GM21528 (cell line): ENCODE measurements around the gene MVD.

ENCODE experiments used
- ATAC-seq: cut with Tn5 transposase; IDR thresholded peaks from one replicate; pipeline ENCODE4 v1.9.1; 2021; ENCODE audit warnings: mild to moderate bottlenecking, moderate library complexity; ENCODE audit not compliant: unreplicated experiment, low FRiP score

The MVD gene, protein sequence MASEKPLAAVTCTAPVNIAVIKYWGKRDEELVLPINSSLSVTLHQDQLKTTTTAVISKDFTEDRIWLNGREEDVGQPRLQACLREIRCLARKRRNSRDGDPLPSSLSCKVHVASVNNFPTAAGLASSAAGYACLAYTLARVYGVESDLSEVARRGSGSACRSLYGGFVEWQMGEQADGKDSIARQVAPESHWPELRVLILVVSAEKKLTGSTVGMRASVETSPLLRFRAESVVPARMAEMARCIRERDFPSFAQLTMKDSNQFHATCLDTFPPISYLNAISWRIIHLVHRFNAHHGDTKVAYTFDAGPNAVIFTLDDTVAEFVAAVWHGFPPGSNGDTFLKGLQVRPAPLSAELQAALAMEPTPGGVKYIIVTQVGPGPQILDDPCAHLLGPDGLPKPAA

DNA sequence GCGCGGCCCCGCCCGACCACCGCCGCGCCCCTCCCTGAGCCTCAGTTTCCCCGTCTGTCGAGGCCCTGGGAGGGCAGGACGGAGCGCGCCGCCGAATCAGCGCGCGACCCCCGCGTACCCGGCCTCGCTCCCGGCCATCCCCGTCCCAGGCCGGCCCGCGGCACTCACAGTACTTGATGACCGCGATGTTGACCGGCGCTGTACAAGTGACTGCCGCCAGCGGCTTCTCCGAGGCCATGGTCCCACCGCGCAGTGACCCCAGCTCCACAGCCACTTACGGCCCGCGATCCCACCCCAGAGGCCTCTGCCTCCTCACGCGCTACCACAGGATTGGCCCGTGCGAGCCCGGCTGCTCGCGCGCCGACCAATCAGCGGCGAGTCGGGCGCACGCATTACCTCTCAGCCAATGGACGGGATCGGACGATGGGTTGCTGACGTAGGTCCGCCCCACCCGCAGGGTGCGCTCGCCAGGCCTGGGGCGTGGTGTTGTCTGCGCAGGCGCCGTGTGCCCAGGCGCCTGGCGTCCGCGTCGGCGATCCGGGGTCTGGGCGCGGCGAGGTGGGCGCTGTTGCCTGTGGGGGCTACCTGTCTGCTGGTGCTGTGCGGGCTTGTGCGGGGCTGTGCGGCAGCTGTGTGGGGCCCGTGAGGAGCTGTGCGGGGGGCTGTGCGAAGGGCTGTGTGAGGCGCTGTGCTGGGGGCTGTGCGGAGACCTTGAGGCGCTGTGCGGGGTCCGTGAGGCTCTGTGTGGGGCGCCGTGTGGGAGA, at the start of gene MVD:
Gene MVD (minus strand): TSS at position 249 of the 764 bp plus-strand sequence. CDS start 11 bp downstream, at position 238.
- peak; percentile 92 for ATAC-seq

DNA sequence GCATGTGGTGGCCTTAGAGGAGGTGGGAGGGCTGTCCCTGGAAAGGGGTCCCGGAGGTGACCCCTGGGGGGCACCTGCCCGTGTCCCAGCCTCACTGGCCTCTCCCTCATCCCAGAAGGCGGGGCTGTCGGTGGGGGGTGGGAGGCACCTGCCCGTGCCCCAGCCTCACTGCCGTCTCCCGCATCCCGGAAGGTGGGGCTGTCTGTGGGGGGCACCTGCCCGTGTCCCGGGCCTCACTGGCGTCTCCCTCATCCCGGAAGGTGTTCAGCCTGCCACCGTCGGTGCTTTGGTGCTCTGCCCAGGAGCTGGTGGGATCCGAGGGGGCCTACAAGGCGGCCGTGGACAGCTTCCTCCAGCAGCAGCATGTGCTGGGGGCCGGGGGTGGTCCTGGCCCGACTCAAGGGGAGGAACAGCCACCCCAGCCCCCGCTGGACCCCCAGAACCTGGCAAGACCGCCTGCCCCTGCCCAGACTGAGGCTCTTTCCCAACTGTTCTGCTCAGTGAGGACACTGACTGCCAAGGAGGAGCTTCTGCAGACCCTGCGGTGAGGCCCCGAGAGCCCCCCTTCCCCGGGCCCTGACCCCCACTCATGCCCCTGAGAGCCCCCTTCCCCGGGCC, 49.6 kb upstream of the MVD start:
- no peak for ATAC-seq

DNA sequence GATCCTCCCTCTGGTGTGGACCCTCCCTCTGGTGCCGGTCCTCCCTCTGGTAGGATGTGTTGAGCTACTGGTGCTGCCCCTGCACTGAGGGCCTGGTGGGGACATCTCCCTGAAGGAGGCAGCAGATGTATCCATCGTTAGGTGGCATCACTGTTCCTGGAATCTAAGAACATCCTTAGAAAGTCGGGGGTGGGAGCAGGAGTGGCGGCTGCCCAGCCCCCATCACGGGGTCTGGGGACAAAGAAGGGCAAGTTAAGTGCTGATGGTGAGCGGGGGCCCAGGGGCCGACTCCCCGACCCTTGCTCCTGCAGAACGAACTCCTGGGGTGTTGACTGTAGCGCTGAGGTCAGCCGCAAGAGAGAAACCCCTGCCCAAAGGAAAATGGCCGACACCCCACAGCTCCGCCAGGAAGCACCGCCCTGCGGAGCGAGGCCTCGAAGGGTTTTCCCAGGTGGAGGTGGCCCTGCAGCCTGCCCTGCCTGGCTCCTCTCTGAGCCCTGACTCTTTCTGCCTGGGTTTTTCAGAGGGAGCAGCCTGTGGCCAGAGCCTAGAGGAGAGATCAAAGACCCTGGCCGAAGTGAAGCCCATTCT, 49.0 kb upstream of the MVD start:
- ATAC-seq = no peak

DNA sequence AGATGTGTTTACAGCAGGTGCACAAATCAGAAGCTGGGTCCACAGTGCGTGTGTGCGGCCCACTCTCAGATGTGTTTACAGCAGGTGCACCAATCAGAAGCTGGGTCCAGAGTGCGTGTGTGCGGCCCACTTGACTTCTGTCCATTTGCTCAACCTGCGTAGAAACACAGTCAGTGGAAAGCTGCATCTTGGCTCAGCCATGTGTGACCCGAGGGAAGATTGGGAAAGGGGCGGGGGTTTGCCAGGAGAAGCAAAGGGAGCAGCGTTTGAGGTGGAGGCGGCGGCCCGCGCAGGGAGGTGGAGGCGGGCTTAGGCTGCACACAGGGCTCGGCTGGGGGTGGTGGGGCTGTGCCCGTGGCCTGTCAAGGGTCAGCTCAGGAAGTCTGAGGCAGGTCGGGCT, 47.7 kb upstream of the MVD start:
- ATAC-seq = no peak

DNA sequence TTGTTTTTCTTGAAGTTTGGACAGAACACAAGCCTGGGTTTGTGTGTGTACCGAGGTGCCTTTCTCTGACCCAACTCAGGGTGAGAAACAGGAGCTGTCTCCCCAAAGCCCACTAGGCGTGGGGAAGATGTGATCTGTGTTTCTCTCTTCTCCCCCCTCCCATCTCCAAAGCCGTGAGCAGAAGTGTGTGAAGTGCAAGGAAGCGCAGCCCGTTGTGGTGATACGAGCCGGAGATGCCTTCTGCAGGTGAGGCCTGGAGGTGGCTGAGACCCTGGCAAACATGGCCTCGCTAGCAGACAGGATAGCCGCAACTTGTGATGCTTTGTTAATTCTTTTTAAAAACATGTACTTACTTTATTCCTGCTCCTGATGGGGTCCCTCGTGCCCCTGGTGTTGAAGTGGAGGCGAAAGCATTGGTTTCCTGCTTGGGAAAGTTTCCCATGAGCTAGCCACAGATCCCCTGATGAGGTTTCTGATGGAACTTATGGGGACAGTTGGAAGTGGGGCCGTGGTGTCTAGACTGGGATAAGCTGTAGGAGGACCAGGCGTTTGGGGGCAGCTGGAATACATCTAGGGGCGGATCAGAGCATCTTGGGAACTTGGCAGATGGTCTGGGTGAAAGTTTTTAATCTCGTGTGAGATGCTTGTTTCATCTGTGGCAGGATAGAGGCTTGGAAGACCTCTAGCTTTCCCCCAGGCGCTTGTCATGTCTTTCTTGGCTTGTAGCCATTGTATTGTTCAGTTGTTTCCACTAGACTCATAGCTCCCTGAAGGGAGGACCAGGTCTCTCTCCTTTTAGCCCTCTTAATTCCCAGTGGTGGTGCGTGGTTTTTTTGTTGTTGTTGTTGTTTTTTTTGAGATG, 44.3 kb upstream of the MVD start:
- ATAC-seq = no peak

DNA sequence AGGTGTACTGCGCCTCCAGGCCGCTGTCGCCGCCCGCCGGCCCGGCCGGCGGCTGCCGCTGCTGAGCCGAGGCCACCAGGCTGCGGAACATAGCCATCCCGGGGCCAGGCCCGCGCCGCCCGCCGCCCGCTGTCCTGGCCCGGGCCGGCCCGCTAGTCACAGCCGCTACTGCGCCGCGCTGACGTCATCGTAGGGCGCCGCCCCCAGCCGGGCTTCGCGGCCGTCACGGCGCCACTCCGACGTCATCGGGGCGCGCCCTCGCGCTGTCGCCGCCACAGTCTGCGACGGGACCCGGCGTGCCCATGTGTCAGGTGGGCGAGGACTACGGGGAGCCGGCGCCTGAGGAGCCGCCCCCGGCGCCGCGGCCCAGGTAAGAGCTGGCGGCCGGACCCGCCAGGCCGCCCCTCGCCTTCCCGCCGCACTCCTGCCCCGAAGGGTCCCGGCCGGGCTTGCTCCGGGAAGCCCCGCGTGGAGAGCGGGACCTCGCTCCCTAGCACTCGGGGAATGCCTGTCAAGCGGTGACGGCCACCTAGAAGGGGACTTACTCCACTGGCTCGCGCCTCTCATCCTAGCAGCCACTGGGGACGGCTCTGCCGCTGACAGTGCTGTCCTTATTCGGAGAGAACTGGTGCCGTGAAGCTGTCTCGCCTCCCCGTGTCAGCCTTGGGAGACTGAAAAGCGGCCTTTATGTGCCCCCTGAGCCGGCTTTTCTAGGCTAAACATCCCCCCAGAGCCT, 43.5 kb upstream of the MVD start, which contains the start of the genes CTU2 and RNF166:
Gene CTU2 (plus strand): TSS at position 275 of the 736 bp plus-strand sequence. CDS start 28 bp downstream, at position 303.
Gene RNF166 (minus strand): TSS at position 180 of the 736 bp plus-strand sequence. CDS start 83 bp downstream, at position 97.
- peak; percentile 54 for ATAC-seq

DNA sequence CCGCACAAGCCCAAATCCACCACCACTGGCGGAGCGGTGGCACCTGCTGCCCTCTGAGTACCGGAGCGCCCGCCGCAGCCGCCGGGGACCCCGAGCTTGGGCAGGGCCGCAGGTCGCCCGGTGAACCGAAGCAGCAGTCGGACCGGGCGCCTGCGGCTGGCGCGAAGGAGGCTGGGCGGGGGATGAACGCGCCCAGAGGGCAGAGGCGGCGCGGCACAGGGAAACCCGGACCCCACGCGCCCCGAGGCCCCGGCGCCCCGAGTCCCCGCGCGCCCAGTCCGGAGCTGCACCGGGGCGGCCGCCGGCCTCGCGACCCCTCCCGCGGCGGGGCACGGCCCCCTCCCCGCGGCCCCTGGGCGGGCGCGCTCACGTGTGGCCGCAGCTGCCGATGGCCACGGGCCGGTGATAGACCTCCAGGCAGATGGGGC, 42.9 kb upstream of the MVD start:
- peak; percentile 9 for ATAC-seq

DNA sequence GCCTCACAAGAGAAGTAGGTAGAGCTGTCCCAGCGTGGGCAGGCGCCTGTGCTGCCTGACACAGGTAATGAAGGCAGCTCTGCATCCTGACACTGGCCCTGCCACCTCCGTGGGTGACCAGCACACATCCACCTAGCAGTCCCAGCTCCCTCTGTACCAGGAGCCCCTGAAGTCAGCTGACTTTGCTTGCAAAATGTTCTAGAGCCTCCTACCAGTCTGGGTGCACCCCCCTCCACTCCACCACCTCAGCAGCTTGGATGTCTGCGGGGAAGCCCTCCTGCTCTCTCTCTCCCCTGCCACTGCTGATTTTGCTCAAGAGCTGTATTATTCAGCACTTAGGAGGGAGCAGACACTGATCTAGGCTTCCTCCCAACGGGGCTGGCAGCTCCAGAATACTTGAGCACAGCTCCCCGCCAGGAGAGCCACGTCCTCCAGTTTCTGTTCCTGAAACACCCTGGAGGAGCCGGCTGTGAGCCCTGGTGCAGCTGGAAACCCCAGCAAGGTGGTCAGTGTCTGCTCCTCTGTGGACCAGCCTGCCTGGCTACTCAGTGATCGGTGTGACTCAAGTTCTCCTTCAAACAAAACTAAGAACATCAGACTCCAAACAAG, 42.3 kb upstream of the MVD start:
- no peak for ATAC-seq

DNA sequence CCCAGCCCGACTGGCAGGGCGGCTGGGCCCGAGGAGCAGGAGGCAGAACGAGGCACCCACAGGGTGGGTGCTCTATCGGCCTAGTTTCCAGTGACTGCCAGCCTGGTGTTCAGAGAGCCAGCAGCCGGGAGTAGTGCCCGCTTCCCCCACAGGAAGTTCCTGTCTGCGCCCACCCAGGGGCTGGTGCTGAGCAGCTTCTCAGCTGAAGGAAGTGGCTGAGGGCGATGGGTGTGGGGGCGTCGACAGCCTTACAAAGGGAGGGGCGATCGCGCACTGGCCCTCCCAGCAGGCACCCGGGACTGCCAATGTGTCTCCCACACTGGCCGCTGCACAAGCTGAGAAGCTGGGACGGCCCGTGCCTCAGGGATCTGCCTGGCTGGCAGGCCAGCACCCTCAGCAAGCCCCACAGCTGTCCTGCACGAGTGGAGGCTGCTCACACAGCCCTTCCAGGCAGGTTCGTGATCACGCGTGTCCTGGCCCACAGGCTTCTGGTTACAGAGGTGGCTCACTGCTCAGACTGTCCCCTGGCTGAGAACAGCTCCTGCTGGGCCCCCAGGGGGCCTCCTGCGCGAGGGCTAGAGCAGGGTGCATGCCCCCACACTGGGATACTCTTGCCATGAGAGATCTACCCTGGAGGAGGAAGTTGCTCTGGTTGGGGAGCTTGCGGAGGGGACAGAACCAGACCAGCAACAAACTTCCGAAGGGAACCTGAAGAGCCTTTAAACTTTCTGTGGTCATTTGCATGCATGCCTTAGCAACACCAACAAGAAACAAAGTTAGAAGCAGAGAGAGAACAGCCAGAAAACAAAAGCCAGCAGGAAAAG, 40.8 kb upstream of the MVD start:
- no peak for ATAC-seq

DNA sequence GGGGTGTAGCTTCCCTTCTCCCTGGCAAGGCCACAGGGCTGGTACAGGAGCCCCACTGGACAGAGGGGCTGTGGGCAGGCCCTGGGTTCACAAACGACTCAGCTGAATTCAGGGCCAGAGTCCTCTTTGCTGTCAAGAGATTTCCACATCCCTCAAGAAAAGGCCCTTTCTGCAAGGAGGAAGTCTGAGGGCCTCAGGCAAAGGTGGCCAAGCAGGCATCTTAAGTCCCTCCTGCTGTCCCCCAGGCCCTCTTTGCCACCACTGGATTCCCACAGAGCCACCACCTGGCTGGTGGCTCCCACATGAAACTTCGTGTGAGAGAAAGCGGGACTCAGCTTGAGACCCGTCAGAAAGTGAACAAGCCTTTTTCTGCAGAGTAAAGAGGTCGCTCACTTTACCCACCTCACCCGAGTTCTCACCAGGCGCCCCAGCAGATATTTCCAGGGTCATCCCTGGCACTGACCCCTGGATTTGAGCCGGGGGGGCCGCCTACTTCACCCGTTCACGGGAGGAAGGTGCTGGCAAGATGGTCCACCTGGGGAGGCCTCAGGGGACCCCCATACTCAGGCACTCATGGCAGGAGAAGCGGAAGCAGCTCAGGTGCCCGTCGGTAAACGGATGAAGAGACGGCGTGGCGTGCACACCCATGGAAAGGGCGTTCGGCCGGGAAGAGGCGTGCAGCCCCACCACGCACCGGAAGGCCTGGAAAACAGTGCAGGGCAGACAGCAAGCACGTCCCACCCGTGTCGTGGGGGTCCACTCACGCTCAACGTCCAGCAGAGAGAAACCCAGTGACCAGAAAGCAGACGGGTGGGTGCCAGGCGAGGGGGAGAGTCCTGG, 39.7 kb upstream of the MVD start:
- no peak for ATAC-seq

DNA sequence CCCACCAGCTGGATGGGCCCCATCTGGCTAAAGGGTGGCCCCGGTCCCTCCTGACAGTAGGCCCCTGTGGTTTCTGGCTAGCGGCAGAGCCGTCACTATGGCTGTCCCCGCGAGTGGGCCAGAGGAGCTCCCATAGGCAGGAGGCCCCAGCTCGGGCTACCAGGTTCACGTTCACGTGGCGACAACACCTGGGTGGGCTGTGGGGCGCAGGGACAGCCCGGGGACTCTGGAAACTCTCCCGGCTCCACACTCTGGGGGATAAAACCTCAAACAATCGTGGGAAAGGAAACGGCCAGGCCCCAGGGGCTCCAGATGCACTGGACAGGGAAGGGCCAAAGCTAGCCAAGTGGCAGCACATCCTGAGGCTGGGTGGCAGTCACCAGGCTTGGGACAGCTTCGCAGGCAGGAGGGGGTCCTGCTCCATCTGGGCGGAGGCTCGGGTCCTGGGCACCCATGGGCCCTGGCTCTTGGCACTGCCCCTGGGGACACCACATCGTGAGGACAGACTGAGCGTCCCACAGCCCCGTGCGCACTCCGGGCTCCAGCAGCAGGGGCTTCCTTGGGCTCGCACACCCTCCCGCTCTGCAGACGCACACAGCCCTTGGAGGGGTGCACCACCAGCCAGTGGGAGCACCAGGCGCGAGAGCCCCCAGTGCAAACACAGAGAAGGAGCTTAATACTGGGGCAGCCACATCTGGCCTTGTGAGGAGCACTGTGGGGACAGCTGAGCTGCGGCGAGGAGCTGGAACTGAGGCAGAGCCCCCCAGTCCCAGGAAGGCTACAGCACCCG, 38.9 kb upstream of the MVD start:
- ATAC-seq = no peak

DNA sequence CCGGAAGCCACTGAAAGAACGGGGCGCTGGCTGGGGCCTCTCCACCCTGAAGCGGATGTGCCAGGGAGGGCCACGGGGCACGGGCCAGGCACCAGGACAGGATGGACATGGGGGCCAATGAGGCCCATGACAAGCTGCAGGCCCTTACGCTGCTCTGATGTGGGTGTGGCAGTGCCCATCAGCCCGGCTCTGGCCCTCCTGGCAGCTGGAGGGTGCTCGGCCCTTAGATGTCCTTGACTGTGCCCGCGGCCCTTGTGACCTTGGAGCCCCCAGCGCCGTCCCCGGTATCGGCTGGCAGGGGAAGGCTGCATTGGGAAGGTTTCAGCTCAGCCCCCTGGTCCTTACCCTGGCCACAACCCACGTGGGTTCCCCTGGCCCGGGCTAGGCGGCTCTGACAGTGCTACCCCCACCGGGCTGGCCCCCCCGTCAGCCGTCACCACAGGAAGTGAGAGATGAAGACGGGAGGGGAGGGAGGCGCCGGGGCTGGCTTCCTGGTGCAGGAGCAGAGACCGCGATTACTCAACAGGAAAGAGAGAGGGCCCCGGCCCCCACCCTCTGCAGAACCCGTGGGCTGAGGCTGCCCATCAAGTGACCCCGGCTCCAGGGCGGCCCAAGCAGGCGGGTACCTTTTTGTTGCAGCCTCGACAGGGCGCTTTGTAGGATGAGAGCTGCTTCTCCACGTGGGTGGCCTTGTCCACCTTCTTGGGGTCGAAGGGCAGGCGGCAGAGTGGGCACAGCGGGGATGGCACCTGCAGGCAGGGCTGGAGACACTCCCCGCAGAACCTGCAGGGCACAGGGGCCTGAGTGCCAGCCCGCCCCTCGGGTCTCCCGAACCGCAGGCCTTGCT, 38.0 kb upstream of the MVD start:
- peak; percentile 52 for ATAC-seq

DNA sequence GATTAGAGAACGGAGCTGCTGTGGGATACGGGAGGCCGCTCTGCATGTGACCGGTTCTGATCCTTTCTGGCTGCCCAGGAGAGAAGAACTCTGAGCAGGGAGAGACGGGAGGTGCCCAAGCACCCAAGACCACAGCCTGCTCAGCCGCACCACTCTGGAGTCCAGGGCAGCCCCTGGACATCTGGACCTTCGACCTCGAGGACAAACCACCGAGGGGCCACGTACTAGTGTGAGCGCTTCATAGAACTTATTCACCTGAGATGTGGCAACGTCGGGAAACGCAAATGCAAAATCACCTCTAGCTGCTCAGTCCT, 37.4 kb upstream of the MVD start:
- no peak for ATAC-seq

DNA sequence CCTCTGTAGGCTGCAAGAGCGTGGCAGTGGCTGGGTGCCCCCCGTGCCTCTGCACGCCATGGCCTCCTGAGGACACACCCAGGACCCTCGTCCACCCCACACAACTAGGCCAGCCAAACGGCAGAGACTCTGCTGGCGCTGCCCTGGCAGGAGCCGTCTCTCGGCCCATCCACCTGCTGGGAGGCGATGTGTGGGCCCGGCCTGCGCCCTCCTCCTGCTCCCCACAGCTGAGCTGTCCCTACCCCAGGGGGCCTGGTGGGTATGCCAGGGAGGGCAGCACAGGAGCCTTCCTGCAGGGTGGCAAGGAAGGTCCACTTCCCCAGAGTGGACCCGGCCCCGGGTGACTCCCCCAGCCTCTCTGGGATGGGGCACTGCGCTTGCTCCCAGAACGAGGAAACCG, 36.3 kb upstream of the MVD start:
- ATAC-seq = no peak

DNA sequence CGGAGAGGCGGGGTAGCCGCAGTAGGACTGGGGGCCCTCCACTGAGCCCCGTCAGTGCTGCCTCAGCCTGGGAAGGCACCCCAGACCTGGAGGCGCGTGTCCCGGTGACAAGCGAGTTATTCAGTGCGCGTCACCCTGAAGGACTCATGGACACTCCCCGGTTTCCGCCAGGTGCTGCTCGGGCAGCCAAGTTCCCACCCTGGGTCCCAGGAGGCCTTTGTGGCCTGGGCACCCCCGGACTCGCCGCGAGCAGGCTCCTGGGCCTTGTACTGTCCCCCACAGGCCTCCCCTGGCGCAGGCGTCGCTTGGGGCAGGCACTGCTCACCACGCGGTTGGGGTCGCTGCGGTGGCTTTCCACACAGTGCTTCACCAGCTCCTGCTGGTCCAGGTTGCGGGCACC, 35.8 kb upstream of the MVD start:
- ATAC-seq = no peak
